ENCODE data around the gene NEDD4.
"Not testable (repeated sequence)": the region's sequence is repeated elsewhere in the genome, so short reads cannot be mapped to it uniquely, and the experiment has no call there.

NEDD4 gene

DNA sequence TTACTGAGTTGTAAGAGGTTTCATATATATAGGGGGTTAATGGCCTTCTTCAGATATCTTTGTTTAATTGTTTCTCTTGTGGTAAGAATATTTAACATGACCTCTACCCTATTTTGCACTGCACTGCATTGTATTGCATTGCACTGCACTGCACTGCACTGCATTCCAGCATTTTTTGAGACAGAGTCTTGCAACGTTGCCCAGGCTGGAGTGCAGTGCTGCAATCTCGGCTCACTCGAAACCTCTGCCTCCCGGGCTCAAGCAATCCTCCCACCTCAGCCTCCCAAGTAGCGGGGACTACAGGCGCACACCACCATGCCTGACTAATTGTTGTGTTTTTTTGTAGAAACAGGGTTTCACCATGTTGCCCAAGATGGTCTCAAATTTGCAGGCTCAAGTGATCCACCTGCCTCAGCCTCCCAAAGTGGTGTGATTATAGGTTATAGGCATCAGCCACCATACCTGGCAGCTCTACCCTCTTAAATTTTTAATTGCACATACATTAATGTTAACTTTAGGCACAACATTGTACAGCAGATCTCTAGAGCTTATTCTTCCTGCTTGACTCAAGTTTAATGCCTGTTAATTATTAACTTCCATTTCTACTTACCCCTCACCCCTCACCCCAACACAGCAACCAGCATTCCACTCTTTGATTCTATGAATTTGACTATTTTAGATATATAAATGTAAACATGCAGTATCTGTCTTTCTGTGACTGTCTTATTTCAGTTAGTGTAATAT lies 38.4 kb downstream of the NEDD4 start:
- no peak for DNase-seq (ENCODE audit: low read depth)

DNA sequence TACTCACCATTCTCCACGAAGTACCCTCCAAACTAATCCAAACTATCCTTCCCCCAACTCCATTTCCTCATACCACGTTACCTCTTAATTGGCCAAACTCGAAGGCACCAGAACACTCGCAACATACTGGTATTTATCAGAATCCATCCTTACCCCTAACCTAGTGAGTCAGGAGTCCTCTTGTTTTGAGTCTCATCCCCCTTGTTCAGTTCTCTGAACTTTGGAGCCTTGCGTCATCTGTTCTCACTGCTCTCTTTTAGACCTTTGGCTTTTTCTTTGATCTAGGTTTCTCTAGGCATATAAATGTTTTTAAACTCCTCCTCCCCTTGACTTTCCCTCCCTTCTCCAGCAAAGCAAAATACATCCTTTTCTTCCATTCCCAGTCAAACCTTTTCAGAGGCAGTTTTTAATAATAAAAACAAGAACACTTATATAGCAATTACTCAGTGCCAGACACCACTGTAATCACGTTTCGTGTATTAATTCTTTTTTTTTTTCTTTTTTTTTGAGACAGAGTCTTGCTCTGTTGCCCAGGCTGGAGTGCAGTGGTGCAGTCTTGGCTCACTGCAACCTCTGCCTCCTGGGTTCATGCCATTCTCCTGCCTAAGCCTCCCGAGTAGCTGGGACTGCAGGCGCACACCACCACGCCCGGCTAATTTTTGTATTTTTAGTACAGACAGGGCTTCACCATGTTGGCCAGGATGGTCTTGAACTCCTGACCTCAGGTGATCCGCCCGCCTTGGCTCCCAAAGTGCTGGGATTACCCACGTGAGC lies 40.7 kb downstream of the NEDD4 start:
- not testable (repeated sequence) for DNase-seq (ENCODE audit: low read depth)

- not testable (repeated sequence) for DNase-seq (ENCODE audit: low read depth)
Measured at GRCh38 chr15:55944606-55945005, 48.8 kb downstream of the NEDD4 start.

GRCh38 chr15:55942332-55942731 lies 51.1 kb downstream of the NEDD4 start:
- DNase-seq (ENCODE audit: low read depth), result no peak

GRCh38 chr15:55937040-55937439 lies 56.4 kb downstream of the NEDD4 start:
- no peak for DNase-seq (ENCODE audit: low read depth)

GRCh38 chr15:55928955-55929354 lies 64.5 kb downstream of the NEDD4 start:
- no peak for DNase-seq (ENCODE audit: low read depth)

DNA sequence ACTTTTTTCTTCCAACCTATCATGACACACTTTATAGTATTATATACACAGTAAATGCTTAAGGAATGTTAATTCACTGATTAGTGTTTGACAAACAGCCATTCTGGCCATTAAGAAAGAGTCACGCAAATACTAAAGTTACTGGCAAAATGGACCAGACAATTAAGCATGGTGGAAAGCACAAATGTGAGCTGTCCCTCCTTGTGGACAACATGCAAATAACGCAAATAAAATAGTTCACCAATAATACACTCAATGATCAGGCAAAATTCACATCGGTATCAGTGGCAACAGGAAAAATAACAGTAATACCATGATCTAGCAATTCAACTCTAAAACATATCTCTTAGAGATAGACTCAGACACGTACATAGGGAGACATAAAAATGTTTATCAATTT lies 71.7 kb downstream of the NEDD4 start:
- no peak for DNase-seq (ENCODE audit: low read depth)

DNA sequence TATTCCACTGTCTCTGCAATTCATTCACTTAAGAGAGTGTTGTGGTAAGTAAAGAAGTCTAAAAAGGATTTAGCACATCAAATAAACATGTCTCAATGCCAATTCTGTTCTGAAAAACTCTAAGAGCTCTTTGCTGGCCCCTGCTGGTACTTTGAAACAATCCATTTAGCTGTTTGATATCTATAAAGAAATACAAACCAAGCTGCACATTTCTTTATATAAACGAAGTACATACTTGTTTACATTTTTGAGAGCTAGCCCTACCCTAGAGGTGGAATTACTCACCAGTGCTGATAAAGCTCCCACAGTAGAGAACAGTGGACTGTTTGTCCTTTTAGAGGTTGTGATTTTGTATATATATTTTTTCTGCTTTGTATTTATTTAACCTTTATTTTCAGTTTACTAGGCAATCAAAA lies 75.5 kb downstream of the NEDD4 start:
- DNase-seq (ENCODE audit: low read depth), result no peak

GRCh38 chr15:55916666-55917409 lies 76.6 kb downstream of the NEDD4 start:
- DNase-seq (ENCODE audit: low read depth), result no peak

- no peak for DNase-seq (ENCODE audit: low read depth)
Measured at GRCh38 chr15:55915876-55916567, 77.4 kb downstream of the NEDD4 start.

GRCh38 chr15:55915221-55915620 lies 78.2 kb downstream of the NEDD4 start:
- no peak for DNase-seq (ENCODE audit: low read depth)

GRCh38 chr15:55914446-55914845 lies 79.0 kb downstream of the NEDD4 start:
- DNase-seq (ENCODE audit: low read depth), result no peak

- no peak for DNase-seq (ENCODE audit: low read depth)
Measured at GRCh38 chr15:55912982-55913381, 80.4 kb downstream of the NEDD4 start.

- no peak for DNase-seq (ENCODE audit: low read depth)
Measured at GRCh38 chr15:55909036-55909811, 84.2 kb downstream of the NEDD4 start.

DNA sequence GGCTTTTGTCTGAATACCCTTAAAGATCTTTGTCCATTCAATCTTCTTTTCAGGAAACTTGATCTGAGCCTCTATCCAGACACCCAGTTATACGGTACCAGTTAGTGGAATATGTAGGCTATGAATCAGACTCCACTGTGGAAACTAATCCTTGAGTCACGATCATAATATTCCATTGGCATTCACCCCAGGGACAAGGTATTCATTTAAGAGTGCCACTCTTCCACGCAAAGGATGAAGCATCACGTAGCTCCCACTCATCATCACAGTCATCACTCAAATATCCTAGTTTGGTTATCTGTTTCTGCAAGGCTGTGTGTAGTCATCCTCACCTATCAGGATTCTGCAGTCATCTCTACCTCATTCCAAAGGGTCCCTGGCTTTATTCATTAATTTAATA lies 85.6 kb downstream of the NEDD4 start:
- no peak for DNase-seq (ENCODE audit: low read depth)

GRCh38 chr15:55902981-55903380 lies 90.4 kb downstream of the NEDD4 start:
- no peak for DNase-seq (ENCODE audit: low read depth)

- DNase-seq (ENCODE audit: low read depth), result no peak
Measured at GRCh38 chr15:55900019-55900418, 93.4 kb downstream of the NEDD4 start.

DNA sequence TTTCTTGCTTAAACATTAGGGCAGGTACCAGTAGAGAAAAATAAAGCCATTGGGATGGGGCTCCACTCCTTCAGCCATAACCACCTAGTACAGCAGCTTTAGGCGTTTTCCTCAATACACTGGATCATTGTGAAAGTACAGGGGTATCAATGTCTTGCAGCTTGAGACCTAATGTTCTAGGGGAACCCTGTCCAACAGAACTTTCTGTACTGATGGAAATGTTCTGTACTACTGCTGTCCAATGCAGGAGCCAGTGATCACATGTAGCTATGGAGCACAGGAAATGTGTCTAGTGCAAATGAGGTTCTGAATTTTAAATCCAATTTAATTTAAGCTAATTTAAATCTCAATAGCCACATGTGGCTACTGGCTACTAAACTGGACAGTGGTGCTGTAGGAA lies 93.9 kb downstream of the NEDD4 start:
- no peak for DNase-seq (ENCODE audit: low read depth)

DNA sequence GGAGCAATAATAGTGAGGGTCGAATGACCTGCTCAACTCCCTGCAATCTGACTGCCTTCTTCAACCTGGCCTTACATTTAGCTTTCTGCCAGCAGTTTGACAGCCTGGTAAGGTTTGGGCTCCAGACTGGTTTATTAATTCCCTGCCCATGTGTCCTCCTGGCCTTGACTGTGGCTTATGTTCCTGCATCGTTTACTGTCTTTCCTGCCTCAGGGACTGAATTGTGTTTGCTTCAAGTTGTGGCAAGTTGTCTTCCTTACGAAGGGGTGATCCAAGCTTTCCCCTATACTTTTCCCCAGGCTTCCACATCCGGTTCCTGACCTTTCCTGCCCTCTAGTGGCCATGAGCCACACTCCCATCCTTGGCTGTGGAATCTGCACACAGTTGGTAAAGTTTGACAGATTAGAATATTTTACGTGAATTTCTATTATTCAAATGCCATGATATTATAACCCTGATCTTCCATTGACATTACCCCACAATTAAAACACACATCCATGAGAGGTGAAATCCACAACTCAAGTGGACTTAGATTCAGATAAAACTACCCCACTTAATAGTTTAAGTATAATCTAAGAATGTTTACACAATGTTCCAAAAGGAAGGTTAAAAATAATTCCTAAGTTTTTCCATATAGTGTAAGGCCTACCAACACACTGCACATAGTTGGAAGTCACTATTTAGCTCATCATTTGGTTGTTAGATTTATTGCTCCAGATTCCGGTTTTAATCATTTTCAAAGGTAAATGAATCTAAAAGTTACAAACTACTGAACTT lies 95.7 kb downstream of the NEDD4 start:
- DNase-seq (ENCODE audit: low read depth), result no peak

DNA sequence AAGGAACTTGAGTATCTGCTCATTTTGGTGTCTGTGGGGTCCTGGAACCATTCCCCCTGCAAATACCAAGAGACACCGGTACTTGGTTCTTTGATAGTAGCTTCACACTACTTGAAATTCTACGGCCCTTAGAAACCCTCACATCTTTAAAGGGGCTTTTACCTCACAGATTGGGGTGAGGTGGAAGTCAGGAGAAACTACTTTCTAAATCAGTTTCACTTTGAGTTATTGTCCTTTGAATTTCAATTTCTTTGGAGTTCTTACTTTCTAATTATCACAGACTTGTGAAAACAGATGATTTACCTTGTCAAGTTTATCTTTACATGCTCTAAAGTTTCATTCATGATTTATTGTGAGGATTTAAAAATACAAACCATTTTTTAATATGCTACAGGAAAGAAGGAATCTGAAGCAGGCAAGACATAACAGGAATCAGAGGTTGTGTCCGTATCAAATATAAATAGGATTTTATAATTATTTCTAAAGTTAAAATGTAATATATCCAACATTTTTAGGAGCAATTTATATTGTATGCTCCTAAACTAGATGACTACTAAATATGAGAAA lies 98.9 kb downstream of the NEDD4 start:
- no peak for DNase-seq (ENCODE audit: low read depth)
